WTC11 (cell line): ENCODE measurements around the gene CMTM4. TPM values are rescaled to one million over a fixed set of nuclear protein-coding genes. Genes with fewer than 3 reads are reported as not detected.

Source experiments
- ATAC-seq: fragments of 200-7000 bp; cut with Tn5 transposase; 2 replicates; pipeline ENCODE4 v1.10.0; 2021; ENCODE audit warnings: mild to moderate bottlenecking, moderate library complexity
- CTCF ChIA-PET: fragments of 300-600 bp; sonication (Branson Sonifier 250); formaldehyde crosslinking; loops from one replicate; lab custom pipeline; 2021; ENCODE audit warnings: antibody characterized with exemption; lab: Charles Lee
- POLR2A ChIA-PET: fragments of 350-600 bp; sonication (Branson Sonifier 250); formaldehyde crosslinking; loops from one replicate; lab custom pipeline; 2021; ENCODE audit warnings: antibody characterized with exemption; lab: Charles Lee
- DNase-seq: peaks from one replicate; pipeline ENCODE4 v3.0.0; 2021; ENCODE audit warnings: low spot score
- H3K27ac Mint-ChIP-seq: 2 replicates; pipeline ENCODE4 v1.8.0; 2021; ENCODE audit warnings: mixed read lengths
- H3K27me3 Mint-ChIP-seq: 2 replicates; pipeline ENCODE4 v1.8.0; 2021; ENCODE audit warnings: low read depth, mild to moderate bottlenecking, moderate library complexity, mixed read lengths
- H3K36me3 Mint-ChIP-seq: 2 replicates; pipeline ENCODE4 v1.8.0; 2021; ENCODE audit warnings: mixed read lengths
- H3K4me1 Mint-ChIP-seq: 2 replicates; pipeline ENCODE4 v1.8.0; 2022; ENCODE audit warnings: mixed read lengths
- H3K4me3 Mint-ChIP-seq: 2 replicates; pipeline ENCODE4 v1.8.0; 2021; ENCODE audit warnings: mild to moderate bottlenecking, moderate library complexity, mixed read lengths
- H3K9me3 Mint-ChIP-seq: 2 replicates; pipeline ENCODE4 v1.8.0; 2021; ENCODE audit warnings: mixed read lengths
- FOXJ3 ChIP-seq: sonication (generic); formaldehyde crosslinking; IDR thresholded peaks from 2 replicates; pipeline ENCODE4 v1.9.0; 2021; ENCODE audit warnings: missing genetic modification reagents, mild to moderate bottlenecking, borderline replicate concordance
- FOXP4 ChIP-seq: sonication (generic); formaldehyde crosslinking; IDR thresholded peaks from 2 replicates; pipeline ENCODE4 v1.8.0; 2022; ENCODE audit warnings: mild to moderate bottlenecking, missing genetic modification reagents
- GRHL2 ChIP-seq: fragments of 250-450 bp; sonication (Bioruptor Pico); IDR thresholded peaks from 2 replicates; pipeline ENCODE4 v1.8.0; 2022; ENCODE audit warnings: mild to moderate bottlenecking, moderate library complexity; ENCODE audit not compliant: insufficient replicate concordance, severe bottlenecking
- HMGA2 ChIP-seq: fragments of 250-450 bp; sonication (Bioruptor Pico); IDR thresholded peaks from 2 replicates; pipeline ENCODE4 v1.4.0; 2021; ENCODE audit warnings: mild to moderate bottlenecking, moderate library complexity
- IRF1 ChIP-seq: sonication (generic); formaldehyde crosslinking; IDR thresholded peaks from 2 replicates; pipeline ENCODE4 v1.8.0; 2023; ENCODE audit warnings: missing genetic modification reagents
- KAT7 ChIP-seq: sonication (generic); formaldehyde crosslinking; IDR thresholded peaks from 2 replicates; pipeline ENCODE4 v1.8.1; 2023; ENCODE audit warnings: missing genetic modification reagents, mild to moderate bottlenecking, borderline replicate concordance
- MXD4 ChIP-seq: fragments of 250-450 bp; sonication (Bioruptor Pico); IDR thresholded peaks from 2 replicates; pipeline ENCODE4 v1.8.0; 2021; ENCODE audit warnings: mild to moderate bottlenecking, moderate library complexity, borderline replicate concordance
- OVOL2 ChIP-seq: fragments of 250-450 bp; sonication (Bioruptor Pico); IDR thresholded peaks from 2 replicates; pipeline ENCODE4 v1.9.0; 2021; ENCODE audit warnings: mild to moderate bottlenecking, borderline replicate concordance
- PRDM15 ChIP-seq: sonication (generic); formaldehyde crosslinking; IDR thresholded peaks from 2 replicates; pipeline ENCODE4 v1.8.0; 2022; ENCODE audit warnings: missing genetic modification reagents
- STAT6 ChIP-seq: sonication (generic); formaldehyde crosslinking; conservative IDR thresholded peaks from 2 replicates; pipeline ENCODE4 v1.8.1; 2023; ENCODE audit warnings: mild to moderate bottlenecking, low read depth, missing genetic modification reagents, moderate library complexity
- TCF7 ChIP-seq: sonication (generic); formaldehyde crosslinking; IDR thresholded peaks from 2 replicates; pipeline ENCODE4 v1.8.0; 2022; ENCODE audit warnings: mild to moderate bottlenecking, low read depth, missing genetic modification reagents, moderate library complexity
- ZNF416 ChIP-seq: fragments of 250-450 bp; sonication (Bioruptor Pico); IDR thresholded peaks from 2 replicates; pipeline ENCODE4 v1.9.0; 2021; ENCODE audit warnings: mild to moderate bottlenecking, inconsistent platforms
- ZNF512 ChIP-seq: sonication (generic); formaldehyde crosslinking; IDR thresholded peaks from 2 replicates; pipeline ENCODE4 v1.8.1; 2022; ENCODE audit warnings: missing genetic modification reagents, borderline replicate concordance
- total RNA-seq: library from RNA; stranded (reverse); gene quantifications from 3 replicates; pipeline ENCODE4 v1.2.3, GENCODE V29; 2021

Gene CMTM4
- total RNA-seq, 1 experiment from 2014 or later: 56.2 TPM

GRCh38 chr16:66701516-66701915, 5.0 kb upstream of the CMTM4 start (continued):
- TF ChIP-seq FOXP4 (CRISPR knock-in tag) (no peak), ZNF416 (no peak), PRDM15 (CRISPR knock-in tag) (no peak), TCF7 (CRISPR knock-in tag) (no peak), STAT6 (CRISPR knock-in tag) (no peak)

GRCh38 chr16:66701026-66701425, 4.5 kb upstream of the CMTM4 start:
- H3K4me1 Mint-ChIP-seq: peaks cover 8% of the 10 kb centered on the region
- ATAC-seq (no peak), DNase-seq (no peak)
- TF ChIP-seq HMGA2 (CRISPR knock-in tag): no peak
- no peak for TF ChIP-seq KAT7 (CRISPR knock-in tag)
- no peak for TF ChIP-seq IRF1 (CRISPR knock-in tag)
- no peak for TF ChIP-seq FOXP4 (CRISPR knock-in tag)
- no peak overlapping the region for H3K27ac Mint-ChIP-seq
- POLR2A ChIA-PET: interaction anchor here (0.7 kb wide), 1 partner anchor 102 kb away, joined by 8 read pairs; no protein-coding TSS in a partner anchor
- CTCF ChIA-PET: interaction anchor here (1.0 kb wide), 1 partner anchor 93 kb away, joined by 3 read pairs; no protein-coding TSS in a partner anchor
- peaks cover 9% of the 10 kb centered on the region for H3K27me3 Mint-ChIP-seq
- no peak overlapping the region for H3K4me3 Mint-ChIP-seq
- no peaks in the 10 kb centered on the region for H3K36me3 Mint-ChIP-seq
- H3K9me3 Mint-ChIP-seq: no peaks in the 10 kb centered on the region

- Mint-ChIP-seq H3K27ac (0 out of 2 replicates have a peak overlapping the region, but pooled peaks have one; percentile 29), H3K27me3 (peaks cover 9% of the 10 kb centered on the region), H3K4me1 (peaks cover 17% of the 10 kb centered on the region), H3K4me3 (no peak overlapping the region), H3K9me3 (no peaks in the 10 kb centered on the region), H3K36me3 (no peaks in the 10 kb centered on the region)
- ATAC-seq: no peak
- no peak for TF ChIP-seq MXD4 (CRISPR knock-in tag)
- no peak for TF ChIP-seq OVOL2 (CRISPR knock-in tag)
- no peak for TF ChIP-seq STAT6 (CRISPR knock-in tag)
- no peak for TF ChIP-seq FOXJ3 (CRISPR knock-in tag)
- TF ChIP-seq ZNF512 (CRISPR knock-in tag): no peak
- TF ChIP-seq GRHL2 (CRISPR knock-in tag): no peak
- ChIA-PET CTCF (interaction anchor here (1.0 to 1.4 kb wide), 2 partner anchors 91 to 131 kb away, joined by 3 to 4 read pairs; partner anchors contain the start of gene NAE1), POLR2A (no interaction called here)
- DNase-seq: no peak
Measured at GRCh38 chr16:66699898-66700297, 3.4 kb upstream of the CMTM4 start.
